ENCODE results near the gene AACS. TPM values are rescaled to one million over a fixed set of nuclear protein-coding genes. Genes with fewer than 3 reads are reported as not detected.

Gene AACS
- 52.0 and 52.8 TPM in 2 replicates for total RNA-seq (2022)
- Bru-seq, nascent RNA, result percentile 76 among the genes with signal in this experiment
- percentile 74 among the genes with signal in this experiment for BruChase-seq, experiment 1, labeled RNA remaining after a 6-hour chase
- BruChase-seq, experiment 2, labeled RNA remaining after a 2-hour chase, result percentile 79 among the genes with signal in this experiment
- long read RNA-seq, transcript AACS-201 (18 exons, 3,316 nt), result major isoform, 47 of 76 reads
- long read RNA-seq, partial matches to known transcripts, result 18 of 76 reads
- long read RNA-seq, other reads (novel, unspliced or antisense), result 11 of 76 reads

- Mint-ChIP-seq H3K27me3 (ENCODE audit: insufficient read depth, unreplicated experiment) (no peaks in the 10 kb centered on the region), H3K4me1 (ENCODE audit: insufficient read depth, unreplicated experiment) (peaks cover 15% of the 10 kb centered on the region), H3K4me3 (ENCODE audit: unreplicated experiment) (peak within 1 kb of the TSS; percentile 88), H3K9me3 (ENCODE audit: unreplicated experiment) (no peaks in the 10 kb centered on the region), H3K36me3 (ENCODE audit: insufficient read depth, unreplicated experiment) (peaks cover 6% of the 10 kb centered on the region), H3K27ac (ENCODE audit: low read depth, unreplicated experiment) (peak within 1 kb of the TSS; percentile 73)
- no peak for TF ChIP-seq CTCF (IDR thresholded peaks at IDR 0.05; ENCODE audit: unreplicated experiment)
- ChIA-PET POLR2A (interaction anchor here (1.0 to 2.6 kb wide), 9 partner anchors 8 to 160 kb away, joined by 3 to 17 read pairs (median 5); partner anchors contain the start of genes BRI3BP and UBC), CTCF (interaction anchor here (0.7 to 1.8 kb wide), 2 partner anchors 14 to 66 kb away, joined by 3 to 6 read pairs; no protein-coding TSS in a partner anchor)
- intact Hi-C loops (cut with micrococcal nuclease), result loop anchor here (1.0 to 5.0 kb wide), 2 partner anchors 14 to 73 kb away; partner anchors contain the start of gene BRI3BP
- DNase-seq (ENCODE audit: unreplicated experiment), result peak; percentile 71
- TSS peak; percentile 41 for BruUV-seq (replicated peaks)
These were observed at the start of gene AACS for GRCh38 chr12:125065021-125065918. AACS (plus strand) TSS chr12:125065435; CDS start chr12:125065585, 150 bp downstream.

DNA sequence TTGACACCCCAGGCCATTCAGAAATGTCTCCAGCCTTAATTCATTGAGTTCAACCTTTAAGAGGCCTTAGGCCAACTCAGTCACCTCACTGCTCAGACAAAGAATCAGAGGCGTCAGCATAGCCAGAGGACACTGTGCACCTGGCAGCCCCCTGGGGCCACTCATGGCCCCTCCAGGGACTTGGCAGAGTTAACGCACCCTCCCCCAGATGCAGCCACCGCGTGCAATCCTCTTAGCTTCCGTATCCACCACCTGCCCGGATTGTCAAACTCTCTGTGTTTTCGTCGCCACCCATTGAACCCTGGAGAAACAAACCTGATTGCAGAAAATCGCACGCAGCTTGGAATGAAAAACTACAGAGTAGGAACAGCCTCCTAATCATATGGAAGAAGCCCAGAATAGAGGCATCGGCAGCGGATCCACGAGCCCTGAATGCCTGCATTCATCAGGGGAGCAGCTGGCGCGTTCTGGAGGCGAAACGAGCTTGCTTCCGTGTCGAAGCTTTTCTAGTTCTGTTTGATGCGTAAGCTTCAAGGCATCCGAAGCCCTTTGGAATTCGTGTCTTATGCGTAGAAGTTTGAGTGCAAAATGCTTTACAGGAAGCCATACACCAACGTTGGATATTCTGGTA is 49.4 kb upstream of the AACS start:
- Mint-ChIP-seq H3K36me3 (ENCODE audit: insufficient read depth, unreplicated experiment) (peaks cover 22% of the 10 kb centered on the region), H3K9me3 (ENCODE audit: unreplicated experiment) (no peaks in the 10 kb centered on the region), H3K27ac (ENCODE audit: low read depth, unreplicated experiment) (no peak overlapping the region), H3K27me3 (ENCODE audit: insufficient read depth, unreplicated experiment) (no peaks in the 10 kb centered on the region), H3K4me3 (ENCODE audit: unreplicated experiment) (no peak overlapping the region), H3K4me1 (ENCODE audit: insufficient read depth, unreplicated experiment) (no peaks in the 10 kb centered on the region)
- intact Hi-C loops (cut with micrococcal nuclease), result no loop called here
- TF ChIP-seq CTCF (IDR thresholded peaks at IDR 0.05; ENCODE audit: unreplicated experiment), result no peak
- CTCF ChIA-PET, result no interaction called here
- no peak for DNase-seq (ENCODE audit: unreplicated experiment)
- POLR2A ChIA-PET, result no interaction called here
- BruUV-seq (replicated peaks), result no TSS peak

DNA sequence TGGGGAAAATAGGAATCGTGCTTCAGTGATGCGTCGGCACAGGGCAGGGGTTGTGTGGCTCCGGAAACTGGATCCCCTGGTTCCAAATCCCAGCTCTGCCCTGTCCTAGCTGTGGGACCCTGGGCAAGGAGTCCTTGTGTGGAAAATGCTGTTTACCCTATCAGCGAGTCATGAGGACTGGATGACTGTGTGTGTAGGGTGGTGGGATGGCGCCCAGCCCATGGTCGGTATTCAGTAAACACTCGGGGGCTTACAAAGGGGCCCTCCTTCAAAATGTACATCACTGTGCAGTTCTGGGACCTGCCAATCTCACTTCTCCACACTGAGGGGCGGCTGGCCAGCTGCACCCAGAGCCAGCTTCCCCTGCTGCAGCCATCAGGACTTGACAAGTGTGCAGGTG is 47.4 kb upstream of the AACS start:
- DNase-seq (ENCODE audit: unreplicated experiment), result no peak
- H3K36me3 Mint-ChIP-seq (ENCODE audit: insufficient read depth, unreplicated experiment), result peaks cover 28% of the 10 kb centered on the region
- no peak for TF ChIP-seq CTCF (IDR thresholded peaks at IDR 0.05; ENCODE audit: unreplicated experiment)
- ChIA-PET CTCF (no interaction called here), POLR2A (no interaction called here)
- no peak overlapping the region for H3K27ac Mint-ChIP-seq (ENCODE audit: low read depth, unreplicated experiment)
- no peak overlapping the region for H3K4me3 Mint-ChIP-seq (ENCODE audit: unreplicated experiment)
- intact Hi-C loops (cut with micrococcal nuclease), result no loop called here
- H3K9me3 Mint-ChIP-seq (ENCODE audit: unreplicated experiment), result no peaks in the 10 kb centered on the region
- H3K27me3 Mint-ChIP-seq (ENCODE audit: insufficient read depth, unreplicated experiment), result no peaks in the 10 kb centered on the region
- H3K4me1 Mint-ChIP-seq (ENCODE audit: insufficient read depth, unreplicated experiment), result no peaks in the 10 kb centered on the region
- BruUV-seq (replicated peaks), result no TSS peak

DNA sequence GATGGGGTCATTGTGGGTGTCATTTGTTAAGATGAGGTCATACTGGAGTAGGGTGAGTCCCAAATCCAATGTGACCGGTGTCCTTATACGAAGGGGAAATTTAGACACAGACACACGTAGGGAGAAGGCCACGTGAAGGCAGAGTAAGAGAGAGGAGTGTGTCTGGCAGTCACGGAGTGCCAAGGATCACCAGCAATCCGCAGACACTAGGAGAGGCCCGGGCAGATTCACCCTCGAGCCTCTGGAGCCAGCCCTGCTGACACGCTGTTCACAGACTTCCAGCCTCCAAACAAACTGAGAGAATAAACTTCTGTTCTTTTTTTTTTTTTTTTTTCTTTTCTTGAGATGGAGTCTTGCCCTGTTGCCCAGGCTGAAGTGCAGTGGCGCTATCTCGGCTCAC is 46.9 kb upstream of the AACS start:
- no peak for DNase-seq (ENCODE audit: unreplicated experiment)
- no peak overlapping the region for H3K27ac Mint-ChIP-seq (ENCODE audit: low read depth, unreplicated experiment)
- no peak overlapping the region for H3K4me3 Mint-ChIP-seq (ENCODE audit: unreplicated experiment)
- intact Hi-C loops (cut with micrococcal nuclease), result no loop called here
- peaks cover 28% of the 10 kb centered on the region for H3K36me3 Mint-ChIP-seq (ENCODE audit: insufficient read depth, unreplicated experiment)
- ChIA-PET CTCF (no interaction called here), POLR2A (no interaction called here)
- H3K4me1 Mint-ChIP-seq (ENCODE audit: insufficient read depth, unreplicated experiment), result no peaks in the 10 kb centered on the region
- H3K27me3 Mint-ChIP-seq (ENCODE audit: insufficient read depth, unreplicated experiment), result no peaks in the 10 kb centered on the region
- H3K9me3 Mint-ChIP-seq (ENCODE audit: unreplicated experiment), result no peaks in the 10 kb centered on the region
- BruUV-seq (replicated peaks), result no TSS peak
- no peak for TF ChIP-seq CTCF (IDR thresholded peaks at IDR 0.05; ENCODE audit: unreplicated experiment)
